DND-41 (cell line): ENCODE measurements around the gene FLOT1.

Experiments
- CTCF ChIP-seq: IDR thresholded peaks from 2 replicates; pipeline ENCODE4 v1.5.1; 2012; ENCODE audit warnings: borderline replicate concordance, low read length, moderate library complexity, mild to moderate bottlenecking; ENCODE audit not compliant: poor library complexity, severe bottlenecking; ENCODE audit errors: extremely low read depth
- EZH2 ChIP-seq: IDR thresholded peaks from 3 replicates; pipeline ENCODE4 v1.6.1; 2012; ENCODE audit warnings: borderline replicate concordance, low read depth, mild to moderate bottlenecking, moderate library complexity, low read length, inconsistent platforms; ENCODE audit not compliant: severe bottlenecking

DNA sequence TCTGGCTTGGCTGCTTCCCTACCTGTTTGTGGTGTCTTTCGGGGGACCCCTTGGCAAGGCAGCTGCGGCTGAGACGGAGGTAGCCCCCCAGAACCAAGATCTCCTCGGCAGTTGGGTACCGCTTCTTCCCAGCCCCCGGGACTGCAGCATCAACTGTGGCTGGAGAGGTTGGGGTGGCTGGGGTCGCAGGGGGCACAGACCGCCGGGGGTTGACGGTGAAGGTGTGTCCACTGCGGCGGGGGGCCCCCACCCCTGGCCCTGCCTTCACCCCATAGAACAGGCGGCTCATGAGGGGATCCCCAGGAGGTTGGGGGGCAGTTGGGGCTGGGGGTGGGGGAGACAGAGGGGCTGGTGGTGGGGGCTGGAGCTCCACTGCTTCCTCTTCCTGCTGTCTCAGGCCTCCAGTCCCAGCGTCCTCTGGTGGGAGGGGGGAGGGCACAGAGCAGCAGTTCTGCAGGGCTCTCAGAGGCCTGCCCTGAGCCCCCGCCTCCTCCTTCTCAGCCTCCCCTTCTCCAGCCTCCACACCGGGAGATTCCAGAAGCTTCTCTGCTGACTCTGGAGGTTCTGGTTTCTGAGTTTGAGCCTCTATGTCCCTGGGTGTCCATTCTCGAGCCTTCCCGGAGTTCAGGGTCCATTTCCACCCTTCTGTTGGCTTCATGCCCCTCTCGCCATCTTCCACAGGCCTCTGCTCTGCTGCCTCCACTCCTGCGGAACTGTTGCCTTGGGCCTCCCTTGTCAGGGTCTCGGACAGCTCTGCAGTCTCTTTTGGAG lies 57.9 kb downstream of the FLOT1 start:
- TF ChIP-seq EZH2, result no peak
- peak; percentile 4 for TF ChIP-seq CTCF
